ENCODE data around the gene KCTD1. TPM values are rescaled to one million over a fixed set of nuclear protein-coding genes. Genes with fewer than 3 reads are reported as not detected.

Gene KCTD1
- total and polyA plus RNA-seq, 2 donors (not counting 1 experiment from before 2014, with no cell fraction given) = 2.3 to 5.0 TPM

DNA sequence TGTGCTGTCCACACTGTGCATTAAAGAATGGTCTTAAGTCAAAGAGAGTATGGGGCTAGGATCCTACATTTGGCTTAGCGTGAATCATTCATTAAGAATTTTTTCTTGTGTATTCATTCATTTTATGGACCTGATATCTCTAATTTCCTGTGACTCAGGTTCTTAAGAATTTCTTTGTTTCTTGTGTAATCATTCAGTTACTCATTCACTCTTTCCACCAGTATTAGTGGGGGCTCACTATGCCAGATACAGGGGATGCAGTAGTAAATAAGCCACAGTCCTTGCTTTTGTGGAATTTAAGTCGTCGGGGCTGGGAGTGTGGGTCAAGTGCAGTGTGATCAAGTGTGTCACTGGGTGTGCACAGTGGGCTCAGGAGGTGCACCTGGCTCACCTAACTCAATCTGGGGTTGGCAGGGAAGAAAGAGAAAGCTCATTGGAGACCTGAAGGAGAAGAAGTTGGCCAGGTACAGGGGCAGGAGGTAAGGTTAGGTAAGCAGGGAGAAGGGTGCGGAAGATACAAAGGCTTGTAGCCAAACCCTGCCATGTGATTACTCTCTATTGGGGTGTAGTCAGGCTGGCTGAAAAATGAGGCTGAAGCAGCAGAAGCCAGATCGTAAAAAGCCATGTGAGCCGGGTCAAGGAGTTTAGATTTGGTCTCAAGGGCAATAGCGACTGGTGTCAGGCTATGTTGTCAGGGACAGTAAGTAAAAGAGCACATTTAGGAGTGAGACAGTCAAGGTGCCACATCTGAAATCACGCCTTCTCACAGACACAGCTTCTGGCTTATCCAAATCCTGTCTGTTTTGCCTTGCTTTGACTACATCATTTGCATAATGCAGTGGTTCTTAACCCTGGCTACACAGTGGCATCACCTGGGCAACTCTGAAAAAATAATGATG is 67.2 kb downstream of the KCTD1 start:
- Histone ChIP-seq H3K79me2 (ENCODE audit: control insufficient read depth, insufficient read depth, low read length) (no peaks in the 10 kb centered on the region), H3K4me2 (replicated peaks; ENCODE audit: low read depth, low read length, poor library complexity, severe bottlenecking) (no peak overlapping the region), H2AFZ (ENCODE audit: insufficient read depth, low read depth, low read length, poor library complexity, severe bottlenecking) (no peak overlapping the region), H3K9me3 (ENCODE audit: control extremely low read depth in 1 of 3, control insufficient read depth in 2 of 3, insufficient read depth in 1 of 3, low read length in 2 of 3) (no peaks in the 10 kb centered on the region), H3K36me3 (replicated peaks in 1 of 2; ENCODE audit: control extremely low read depth in 1 of 2, control insufficient read depth in 1 of 2, extremely low read depth in 1 of 2, insufficient read depth in 2 of 2, low read length in 1 of 2) (no peaks in the 10 kb centered on the region), H3K4me1 (ENCODE audit: control insufficient read depth in 2 of 2, insufficient read depth in 2 of 2, low read length in 2 of 2) (no peaks in the 10 kb centered on the region), H4K20me1 (ENCODE audit: control insufficient read depth, insufficient read depth, low read length, poor library complexity, severe bottlenecking) (no peaks in the 10 kb centered on the region), H3K27ac (ENCODE audit: low read length in 2 of 2) (no peak overlapping the region), H3K27me3 (replicated peaks in 1 of 4; ENCODE audit: control extremely low read depth in 1 of 4, control insufficient read depth in 3 of 4, insufficient read depth in 4 of 4, low read length in 3 of 4) (no peaks in the 10 kb centered on the region), H3K9ac (ENCODE audit: low read length) (no peak overlapping the region), H3K4me3 (ENCODE audit: control extremely low read depth in 1 of 5, extremely low read depth in 1 of 5, insufficient read depth in 1 of 5, low read depth in 2 of 5, low read length in 4 of 5) (no peak overlapping the region)
- 93% methylated on average over 7 of the region's 8 CpGs for WGBS (ENCODE audit: insufficient coverage)
- Mint-ChIP-seq H3K27me3 (no peaks in the 10 kb centered on the region), H3K27ac (no peak overlapping the region), H3K4me3 (no peak overlapping the region), H3K9me3 (ENCODE audit: insufficient read depth) (no peaks in the 10 kb centered on the region), H3K4me1 (no peaks in the 10 kb centered on the region)
- DNase-seq (no peak), ATAC-seq (ENCODE audit: low read depth) (no peak)
- ChIA-PET POLR2A (no interaction called here), CTCF (no interaction called here)
- intact Hi-C loops (cut with micrococcal nuclease) = no loop called here
- TF ChIP-seq, protein P1, sequence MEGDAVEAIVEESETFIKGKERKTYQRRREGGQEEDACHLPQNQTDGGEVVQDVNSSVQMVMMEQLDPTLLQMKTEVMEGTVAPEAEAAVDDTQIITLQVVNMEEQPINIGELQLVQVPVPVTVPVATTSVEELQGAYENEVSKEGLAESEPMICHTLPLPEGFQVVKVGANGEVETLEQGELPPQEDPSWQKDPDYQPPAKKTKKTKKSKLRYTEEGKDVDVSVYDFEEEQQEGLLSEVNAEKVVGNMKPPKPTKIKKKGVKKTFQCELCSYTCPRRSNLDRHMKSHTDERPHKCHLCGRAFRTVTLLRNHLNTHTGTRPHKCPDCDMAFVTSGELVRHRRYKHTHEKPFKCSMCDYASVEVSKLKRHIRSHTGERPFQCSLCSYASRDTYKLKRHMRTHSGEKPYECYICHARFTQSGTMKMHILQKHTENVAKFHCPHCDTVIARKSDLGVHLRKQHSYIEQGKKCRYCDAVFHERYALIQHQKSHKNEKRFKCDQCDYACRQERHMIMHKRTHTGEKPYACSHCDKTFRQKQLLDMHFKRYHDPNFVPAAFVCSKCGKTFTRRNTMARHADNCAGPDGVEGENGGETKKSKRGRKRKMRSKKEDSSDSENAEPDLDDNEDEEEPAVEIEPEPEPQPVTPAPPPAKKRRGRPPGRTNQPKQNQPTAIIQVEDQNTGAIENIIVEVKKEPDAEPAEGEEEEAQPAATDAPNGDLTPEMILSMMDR (IDR thresholded peaks at IDR 0.05) = no peak
- TF ChIP-seq EZH2 (IDR thresholded peaks at IDR 0.05; ENCODE audit: borderline replicate concordance, insufficient read depth, low read depth, low read length, poor library complexity, severe bottlenecking) = no peak

DNA sequence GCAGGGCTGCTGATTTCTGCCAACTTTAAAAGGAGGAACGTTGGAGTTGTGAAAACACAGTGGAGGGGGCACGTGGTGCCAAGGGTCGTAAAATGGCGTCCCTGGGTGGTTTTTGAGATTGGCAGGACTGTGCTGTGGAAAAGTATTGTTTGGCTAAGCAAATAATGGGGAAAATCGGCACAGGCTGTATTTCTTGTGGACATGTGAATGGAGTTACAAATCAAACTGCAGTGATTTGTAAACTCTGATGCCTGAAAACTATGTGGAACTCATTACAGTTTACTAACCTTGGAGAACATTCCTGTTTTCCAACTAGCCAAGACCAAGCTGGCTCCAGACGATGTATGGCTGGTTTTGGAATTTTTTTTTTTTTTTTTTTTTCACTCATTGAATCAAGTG is 68.7 kb downstream of the KCTD1 start:
- DNase-seq (no peak), ATAC-seq (ENCODE audit: low read depth) (no peak)
- no peak for TF ChIP-seq EZH2 (IDR thresholded peaks at IDR 0.05; ENCODE audit: borderline replicate concordance, insufficient read depth, low read depth, low read length, poor library complexity, severe bottlenecking)
- TF ChIP-seq, protein P1 (IDR thresholded peaks at IDR 0.05) = no peak
- no peaks in the 10 kb centered on the region for H3K27me3 Mint-ChIP-seq
- no peak overlapping the region for H3K27ac ChIP-seq (ENCODE audit: low read length in 2 of 2)
- intact Hi-C loops (cut with micrococcal nuclease) = no loop called here
- H3K4me1 ChIP-seq (ENCODE audit: control insufficient read depth in 2 of 2, insufficient read depth in 2 of 2, low read length in 2 of 2) = no peaks in the 10 kb centered on the region
- WGBS (ENCODE audit: insufficient coverage) = 83% methylated on average over 5 of the region's 6 CpGs
- no peaks in the 10 kb centered on the region for H3K79me2 ChIP-seq (ENCODE audit: control insufficient read depth, insufficient read depth, low read length)
- no peak overlapping the region for H2AFZ ChIP-seq (ENCODE audit: insufficient read depth, low read depth, low read length, poor library complexity, severe bottlenecking)
- H4K20me1 ChIP-seq (ENCODE audit: control insufficient read depth, insufficient read depth, low read length, poor library complexity, severe bottlenecking) = no peaks in the 10 kb centered on the region
- H3K27ac Mint-ChIP-seq = no peak overlapping the region
- H3K9ac ChIP-seq (ENCODE audit: low read length) = no peak overlapping the region
- H3K4me2 ChIP-seq (replicated peaks; ENCODE audit: low read depth, low read length, poor library complexity, severe bottlenecking) = no peak overlapping the region
- H3K4me3 Mint-ChIP-seq = no peak overlapping the region
- no peaks in the 10 kb centered on the region for H3K36me3 ChIP-seq (replicated peaks in 1 of 2; ENCODE audit: control extremely low read depth in 1 of 2, control insufficient read depth in 1 of 2, extremely low read depth in 1 of 2, insufficient read depth in 2 of 2, low read length in 1 of 2)
- H3K4me3 ChIP-seq (ENCODE audit: control extremely low read depth in 1 of 5, extremely low read depth in 1 of 5, insufficient read depth in 1 of 5, low read depth in 2 of 5, low read length in 4 of 5) = no peak overlapping the region
- no peaks in the 10 kb centered on the region for H3K9me3 ChIP-seq (ENCODE audit: control extremely low read depth in 1 of 3, control insufficient read depth in 2 of 3, insufficient read depth in 1 of 3, low read length in 2 of 3)
- ChIA-PET POLR2A (no interaction called here), CTCF (no interaction called here)
- no peaks in the 10 kb centered on the region for H3K27me3 ChIP-seq (replicated peaks in 1 of 4; ENCODE audit: control extremely low read depth in 1 of 4, control insufficient read depth in 3 of 4, insufficient read depth in 4 of 4, low read length in 3 of 4)
- no peaks in the 10 kb centered on the region for H3K9me3 Mint-ChIP-seq (ENCODE audit: insufficient read depth)
- no peaks in the 10 kb centered on the region for H3K4me1 Mint-ChIP-seq

All from B cell (primary cell).